Measurements from ENCODE around the gene MUC5AC. TPM values are rescaled to one million over a fixed set of nuclear protein-coding genes. Genes with fewer than 3 reads are reported as not detected.

Gene MUC5AC
- total and polyA plus RNA-seq, 11 donors = not detected

GRCh38 chr11:1195682-1196515 lies 38.1 kb downstream of the MUC5AC start:
- intact Hi-C loops (cut with DNase I) = no loop called here
- DNase-seq = peak in 2 of 5 donors; percentile 5 to 58

GRCh38 chr11:1196516-1197391 lies 39.0 kb downstream of the MUC5AC start:
- ATAC-seq = no peak
- Histone ChIP-seq H3K4me3 (no peak overlapping the region), H3K4me1 (no peaks in the 10 kb centered on the region), H3K27me3 (peaks cover 3 to 38% (median 18%) of the 10 kb centered on the region in 9 donors), H3K27ac (no peak overlapping the region), H3K9me3 (no peaks in the 10 kb centered on the region), H3K36me3 (no peaks in the 10 kb centered on the region)
- TF ChIP-seq CTCF (IDR thresholded peaks at IDR 0.05) (no peak), POLR2A (IDR thresholded peaks at IDR 0.05) (no peak)
- 77 to 82% (median 80%) methylated on average over 19 to 28 of the region's 28 CpGs for WGBS, 4 donors
- peak in 2 of 5 donors; percentile 6 to 49 for DNase-seq
- intact Hi-C loops (cut with DNase I) = no loop called here

More at GRCh38 chr11:1195682-1196515, 38.1 kb downstream of the MUC5AC start:
- TF ChIP-seq CTCF (IDR thresholded peaks at IDR 0.05) = no peak
- TF ChIP-seq POLR2A (IDR thresholded peaks at IDR 0.05) = no peak
- no peak overlapping the region for H3K4me3 ChIP-seq
- no peaks in the 10 kb centered on the region for H3K4me1 ChIP-seq
- 80 to 90% (median 86%) methylated on average over 11 to 41 of the region's 41 CpGs for WGBS, 4 donors
- no peaks in the 10 kb centered on the region for H3K9me3 ChIP-seq
- H3K27ac ChIP-seq = no peak overlapping the region
- no peak for ATAC-seq
- no peaks in the 10 kb centered on the region for H3K36me3 ChIP-seq
- peaks cover 3 to 38% (median 18%) of the 10 kb centered on the region in 9 donors for H3K27me3 ChIP-seq

GRCh38 chr11:1197431-1197885 lies 39.7 kb downstream of the MUC5AC start:
- peaks cover 3 to 39% (median 18%) of the 10 kb centered on the region in 9 donors for H3K27me3 ChIP-seq
- ATAC-seq = no peak

More at GRCh38 chr11:1197431-1197885, 39.7 kb downstream of the MUC5AC start:
- Histone ChIP-seq H3K27ac (no peak overlapping the region), H3K4me3 (no peak overlapping the region), H3K36me3 (no peaks in the 10 kb centered on the region), H3K4me1 (no peaks in the 10 kb centered on the region), H3K9me3 (no peaks in the 10 kb centered on the region)
- WGBS, 4 donors = 77 to 81% (median 79%) methylated on average over 17 to 29 of the region's 29 CpGs
- TF ChIP-seq CTCF (IDR thresholded peaks at IDR 0.05) (no peak), POLR2A (IDR thresholded peaks at IDR 0.05) (no peak)
- DNase-seq = peak in 2 of 5 donors; percentile 4 to 53
- intact Hi-C loops (cut with DNase I) = no loop called here

All from heart left ventricle (tissue), 16 donors.